Loucy (cell line): ENCODE measurements around the gene KLHL6.

Experiments used
- CTCF ChIP-seq: fragments of 200-600 bp; sonication (generic); conservative IDR thresholded peaks from 2 replicates; pipeline ENCODE4 v1.5.1; 2014; ENCODE audit warnings: mild to moderate bottlenecking, antibody characterized with exemption, low read length
- EZH2phosphoT487 ChIP-seq: fragments of 200-600 bp; IDR thresholded peaks from 2 replicates; pipeline ENCODE4 v1.6.1; 2018; ENCODE audit warnings: antibody characterized with exemption, mild to moderate bottlenecking, moderate library complexity, borderline replicate concordance

GRCh38 chr3:183540501-183541234, 14.8 kb downstream of the KLHL6 start:
- TF ChIP-seq CTCF (no peak), EZH2phosphoT487 (no peak)
